DND-41 (cell line): ENCODE results near the gene VEGFD.

Experiments
- EZH2 ChIP-seq: IDR thresholded peaks from 3 replicates; pipeline ENCODE4 v1.6.1; 2012; ENCODE audit warnings: borderline replicate concordance, low read depth, mild to moderate bottlenecking, moderate library complexity, low read length, inconsistent platforms; ENCODE audit not compliant: severe bottlenecking
- TF ChIP-seq, protein P1 (sequence below): IDR thresholded peaks from 2 replicates; pipeline ENCODE4 v1.5.1; 2012; ENCODE audit warnings: borderline replicate concordance, low read length, moderate library complexity, mild to moderate bottlenecking; ENCODE audit not compliant: poor library complexity, severe bottlenecking; ENCODE audit errors: extremely low read depth

DNA sequence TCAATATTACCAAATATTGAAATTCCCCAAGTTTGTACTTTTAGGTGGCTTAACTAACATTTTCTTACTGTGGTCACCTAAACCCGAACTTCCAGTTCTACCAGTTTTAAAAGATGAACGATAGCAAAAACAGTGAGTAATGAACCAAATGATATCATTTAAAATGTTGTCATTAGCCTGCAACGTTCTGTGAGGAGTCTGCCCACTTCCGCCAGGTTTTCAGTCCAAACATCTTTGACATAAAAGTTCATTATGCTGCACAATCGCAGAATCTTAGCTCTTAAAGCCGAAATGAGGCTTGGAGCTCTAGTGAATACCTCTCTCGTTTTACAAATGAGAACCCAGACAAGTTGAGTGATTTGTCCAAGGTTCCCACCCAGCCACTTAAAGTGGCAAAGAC lies 49.7 kb downstream of the VEGFD start:
- TF ChIP-seq, protein P1, sequence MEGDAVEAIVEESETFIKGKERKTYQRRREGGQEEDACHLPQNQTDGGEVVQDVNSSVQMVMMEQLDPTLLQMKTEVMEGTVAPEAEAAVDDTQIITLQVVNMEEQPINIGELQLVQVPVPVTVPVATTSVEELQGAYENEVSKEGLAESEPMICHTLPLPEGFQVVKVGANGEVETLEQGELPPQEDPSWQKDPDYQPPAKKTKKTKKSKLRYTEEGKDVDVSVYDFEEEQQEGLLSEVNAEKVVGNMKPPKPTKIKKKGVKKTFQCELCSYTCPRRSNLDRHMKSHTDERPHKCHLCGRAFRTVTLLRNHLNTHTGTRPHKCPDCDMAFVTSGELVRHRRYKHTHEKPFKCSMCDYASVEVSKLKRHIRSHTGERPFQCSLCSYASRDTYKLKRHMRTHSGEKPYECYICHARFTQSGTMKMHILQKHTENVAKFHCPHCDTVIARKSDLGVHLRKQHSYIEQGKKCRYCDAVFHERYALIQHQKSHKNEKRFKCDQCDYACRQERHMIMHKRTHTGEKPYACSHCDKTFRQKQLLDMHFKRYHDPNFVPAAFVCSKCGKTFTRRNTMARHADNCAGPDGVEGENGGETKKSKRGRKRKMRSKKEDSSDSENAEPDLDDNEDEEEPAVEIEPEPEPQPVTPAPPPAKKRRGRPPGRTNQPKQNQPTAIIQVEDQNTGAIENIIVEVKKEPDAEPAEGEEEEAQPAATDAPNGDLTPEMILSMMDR, result no peak
- no peak for TF ChIP-seq EZH2
